Astrocyte (in vitro differentiated cells and primary cell): ENCODE data around the gene KRT36. TPM values are rescaled to one million over a fixed set of nuclear protein-coding genes. Genes with fewer than 3 reads are reported as not detected.

Experiments
- DNase-seq: peaks from one replicate; pipeline ENCODE4 v3.0.0-alpha.2; 2010; ENCODE audit warnings: low read depth
- FAIRE-seq: peaks from 2 replicates; lab custom pipeline; 2011; peaks lifted over from hg19 to GRCh38; lab: Jason Lieb, UNC
- H2AFZ ChIP-seq: 2 replicates; pipeline ENCODE4 v1.6.0; 2012; ENCODE audit warnings: low read depth, low read length, inconsistent platforms
- H3K27ac ChIP-seq: 2 replicates; pipeline ENCODE4 v1.5.1; 2011; ENCODE audit warnings: low read depth, low read length, inconsistent platforms
- H3K27me3 ChIP-seq: 2 replicates; pipeline ENCODE4 v1.6.0; 2011; ENCODE audit warnings: low read length, inconsistent platforms; ENCODE audit not compliant: insufficient read depth
- H3K36me3 ChIP-seq: 2 replicates; pipeline ENCODE4 v1.5.1; 2011; ENCODE audit warnings: low read length, inconsistent platforms; ENCODE audit not compliant: insufficient read depth
- H3K4me1 ChIP-seq: 2 replicates; pipeline ENCODE4 v1.5.1; 2011; ENCODE audit warnings: low read length, inconsistent platforms; ENCODE audit not compliant: insufficient read depth
- H3K4me2 ChIP-seq: 2 replicates; pipeline ENCODE4 v1.6.0; 2012; ENCODE audit warnings: low read length, inconsistent platforms
- H3K4me3 ChIP-seq: 2 replicates; pipeline ENCODE4 v1.5.1; 2011; ENCODE audit warnings: low read depth, mild to moderate bottlenecking, low read length, inconsistent platforms; ENCODE audit not compliant: insufficient read depth
- H3K79me2 ChIP-seq: 2 replicates; pipeline ENCODE4 v1.6.0; 2012; ENCODE audit warnings: mild to moderate bottlenecking, low read length, inconsistent platforms; ENCODE audit not compliant: insufficient read depth
- H3K9ac ChIP-seq: 2 replicates; pipeline ENCODE4 v1.6.0; 2012; ENCODE audit warnings: mild to moderate bottlenecking, low read length, inconsistent platforms
- H3K9me3 ChIP-seq: 2 replicates; pipeline ENCODE4 v1.5.1; 2012; ENCODE audit warnings: low read depth, mild to moderate bottlenecking, low read length, inconsistent platforms; ENCODE audit not compliant: insufficient read depth
- H4K20me1 ChIP-seq: 2 replicates; pipeline ENCODE4 v1.6.0; 2012; ENCODE audit warnings: low read length, inconsistent platforms; ENCODE audit not compliant: insufficient read depth
- H3K27ac Mint-ChIP-seq: one replicate; pipeline ENCODE4 v1.8.0; 2021; ENCODE audit warnings: mild to moderate bottlenecking, mixed read lengths; ENCODE audit not compliant: unreplicated experiment
- H3K27me3 Mint-ChIP-seq: one replicate; pipeline ENCODE4 v1.8.0; 2021; ENCODE audit warnings: low read depth, mixed read lengths; ENCODE audit not compliant: unreplicated experiment
- H3K36me3 Mint-ChIP-seq: one replicate; pipeline ENCODE4 v1.8.0; 2021; ENCODE audit warnings: low read depth, mixed read lengths; ENCODE audit not compliant: unreplicated experiment
- H3K4me1 Mint-ChIP-seq: one replicate; pipeline ENCODE4 v1.8.0; 2021; ENCODE audit warnings: low read depth, mixed read lengths; ENCODE audit not compliant: unreplicated experiment
- H3K4me3 Mint-ChIP-seq: one replicate; pipeline ENCODE4 v1.8.0; 2021; ENCODE audit warnings: mild to moderate bottlenecking, moderate library complexity, mixed read lengths; ENCODE audit not compliant: unreplicated experiment
- H3K9me3 Mint-ChIP-seq: one replicate; pipeline ENCODE4 v1.8.0; 2021; ENCODE audit warnings: mild to moderate bottlenecking, mixed read lengths; ENCODE audit not compliant: unreplicated experiment
- EZH2 ChIP-seq: IDR thresholded peaks from 2 replicates; pipeline ENCODE4 v1.6.1; 2012; ENCODE audit warnings: mild to moderate bottlenecking, low read length, inconsistent platforms; ENCODE audit not compliant: insufficient read depth
- total RNA-seq: library from RNA; stranded (reverse); gene quantifications from 2 replicates; pipeline ENCODE4 v1.2.1, GENCODE V29; 2021
- TF ChIP-seq, protein P1 (sequence below): IDR thresholded peaks from 2 replicates; pipeline ENCODE4 v1.5.1; 2011; ENCODE audit warnings: low read depth, mild to moderate bottlenecking, inconsistent platforms, low read length, moderate library complexity; ENCODE audit not compliant: insufficient read depth

Gene KRT36
- total RNA-seq, 1 donor from 2014 or later = not detected

DNA sequence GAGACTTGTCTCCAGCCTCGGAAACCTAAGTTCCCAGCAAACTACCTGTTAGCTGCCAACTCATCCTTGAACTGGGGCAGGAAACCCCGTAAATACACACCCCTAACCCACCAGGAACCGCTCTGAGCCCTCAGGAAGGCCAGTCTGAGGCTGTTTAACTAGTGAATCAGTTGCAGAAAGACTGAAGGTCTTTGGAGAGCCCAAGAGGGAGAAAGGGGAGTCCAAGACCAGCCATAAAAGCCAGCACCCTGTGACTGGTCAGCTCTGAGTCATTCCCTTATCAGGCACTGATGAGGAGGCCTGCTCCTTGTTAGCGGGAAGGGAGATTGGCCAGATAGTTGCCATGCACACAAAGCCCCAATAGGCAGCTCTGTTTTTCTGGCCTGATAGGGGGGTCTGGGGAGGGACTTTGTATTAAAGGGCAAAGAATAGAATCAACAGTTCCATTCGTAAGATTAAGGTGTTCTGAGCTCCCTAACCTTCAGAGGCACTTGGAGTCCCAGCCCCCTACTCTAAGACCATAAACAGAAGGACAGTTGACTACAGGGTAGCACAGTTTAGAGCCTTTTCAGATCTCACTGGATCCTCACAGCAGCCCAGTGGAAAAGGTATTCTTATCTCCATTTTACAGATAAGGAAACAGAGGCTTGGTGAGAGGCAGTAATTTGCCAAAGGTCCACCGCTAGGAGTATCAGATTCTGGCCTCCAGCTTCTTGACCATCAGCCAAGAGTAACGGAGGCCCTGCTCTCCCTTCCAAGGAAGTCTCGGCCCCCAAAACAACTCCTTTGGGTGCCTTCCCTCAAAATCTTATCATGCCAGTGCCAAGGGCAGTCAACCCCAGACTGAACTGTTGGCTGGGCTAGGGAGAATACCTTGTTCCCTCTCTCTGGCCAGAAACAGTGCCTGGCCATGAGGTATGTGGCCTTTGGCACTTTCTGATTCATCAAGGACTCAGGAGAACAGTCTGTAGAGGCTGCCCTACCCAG lies 40.6 kb upstream of the KRT36 start:
- H3K9ac ChIP-seq = peak overlapping the region; percentile 28
- no peaks in the 10 kb centered on the region for H3K9me3 ChIP-seq
- DNase-seq (peak; percentile 95), FAIRE-seq (peak; percentile 89)
- H3K79me2 ChIP-seq = peaks cover 12% of the 10 kb centered on the region
- Mint-ChIP-seq H3K36me3 (no peaks in the 10 kb centered on the region), H3K27me3 (peaks cover 15% of the 10 kb centered on the region), H3K9me3 (no peaks in the 10 kb centered on the region), H3K4me3 (peak overlapping the region; percentile 60), H3K4me1 (peaks cover 18% of the 10 kb centered on the region), H3K27ac (peak overlapping the region; percentile 77)
- peaks cover 29% of the 10 kb centered on the region for H3K4me1 ChIP-seq
- no peaks in the 10 kb centered on the region for H4K20me1 ChIP-seq
- no peak overlapping the region for H2AFZ ChIP-seq
- peak overlapping the region; percentile 71 for H3K27ac ChIP-seq
- no peaks in the 10 kb centered on the region for H3K27me3 ChIP-seq
- H3K36me3 ChIP-seq = no peaks in the 10 kb centered on the region
- H3K4me2 ChIP-seq = peak overlapping the region; percentile 46
- peak overlapping the region; percentile 1 for H3K4me3 ChIP-seq
- TF ChIP-seq EZH2 = no peak
- TF ChIP-seq, protein P1, sequence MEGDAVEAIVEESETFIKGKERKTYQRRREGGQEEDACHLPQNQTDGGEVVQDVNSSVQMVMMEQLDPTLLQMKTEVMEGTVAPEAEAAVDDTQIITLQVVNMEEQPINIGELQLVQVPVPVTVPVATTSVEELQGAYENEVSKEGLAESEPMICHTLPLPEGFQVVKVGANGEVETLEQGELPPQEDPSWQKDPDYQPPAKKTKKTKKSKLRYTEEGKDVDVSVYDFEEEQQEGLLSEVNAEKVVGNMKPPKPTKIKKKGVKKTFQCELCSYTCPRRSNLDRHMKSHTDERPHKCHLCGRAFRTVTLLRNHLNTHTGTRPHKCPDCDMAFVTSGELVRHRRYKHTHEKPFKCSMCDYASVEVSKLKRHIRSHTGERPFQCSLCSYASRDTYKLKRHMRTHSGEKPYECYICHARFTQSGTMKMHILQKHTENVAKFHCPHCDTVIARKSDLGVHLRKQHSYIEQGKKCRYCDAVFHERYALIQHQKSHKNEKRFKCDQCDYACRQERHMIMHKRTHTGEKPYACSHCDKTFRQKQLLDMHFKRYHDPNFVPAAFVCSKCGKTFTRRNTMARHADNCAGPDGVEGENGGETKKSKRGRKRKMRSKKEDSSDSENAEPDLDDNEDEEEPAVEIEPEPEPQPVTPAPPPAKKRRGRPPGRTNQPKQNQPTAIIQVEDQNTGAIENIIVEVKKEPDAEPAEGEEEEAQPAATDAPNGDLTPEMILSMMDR = no peak

DNA sequence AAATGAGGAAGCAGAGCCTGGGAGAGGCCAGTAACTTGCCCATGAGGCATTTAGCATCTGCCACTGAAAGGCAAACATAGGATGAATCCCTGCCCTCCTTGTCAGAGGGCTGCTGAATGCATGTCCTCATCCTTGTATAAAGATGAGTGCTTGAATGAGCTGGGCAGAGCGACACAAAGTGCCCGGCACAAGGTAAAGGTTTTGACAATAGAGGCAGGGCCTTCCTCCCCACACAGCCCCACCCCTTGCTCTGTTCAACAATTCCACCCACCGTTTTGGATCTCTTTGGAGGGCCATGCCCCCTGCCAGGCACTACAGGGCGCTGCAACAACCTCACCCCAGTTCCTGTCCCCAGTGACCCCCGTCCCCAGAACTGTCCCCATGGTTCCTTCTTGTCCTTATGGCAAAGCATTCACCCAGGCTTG lies 39.8 kb upstream of the KRT36 start:
- Histone ChIP-seq H3K9ac (peak overlapping the region; percentile 20), H3K4me3 (no peak overlapping the region), H3K79me2 (peaks cover 12% of the 10 kb centered on the region), H3K27me3 (no peaks in the 10 kb centered on the region), H2AFZ (no peak overlapping the region), H4K20me1 (no peaks in the 10 kb centered on the region), H3K36me3 (no peaks in the 10 kb centered on the region), H3K4me1 (peaks cover 29% of the 10 kb centered on the region), H3K9me3 (no peaks in the 10 kb centered on the region), H3K27ac (peak overlapping the region; percentile 71), H3K4me2 (peak overlapping the region; percentile 46)
- Mint-ChIP-seq H3K27ac (peak overlapping the region; percentile 62), H3K9me3 (no peaks in the 10 kb centered on the region), H3K27me3 (peaks cover 11% of the 10 kb centered on the region), H3K4me3 (no peak overlapping the region), H3K36me3 (no peaks in the 10 kb centered on the region), H3K4me1 (peaks cover 15% of the 10 kb centered on the region)
- DNase-seq (no peak), FAIRE-seq (no peak)
- no peak for TF ChIP-seq EZH2
- TF ChIP-seq, protein P1 = no peak

DNA sequence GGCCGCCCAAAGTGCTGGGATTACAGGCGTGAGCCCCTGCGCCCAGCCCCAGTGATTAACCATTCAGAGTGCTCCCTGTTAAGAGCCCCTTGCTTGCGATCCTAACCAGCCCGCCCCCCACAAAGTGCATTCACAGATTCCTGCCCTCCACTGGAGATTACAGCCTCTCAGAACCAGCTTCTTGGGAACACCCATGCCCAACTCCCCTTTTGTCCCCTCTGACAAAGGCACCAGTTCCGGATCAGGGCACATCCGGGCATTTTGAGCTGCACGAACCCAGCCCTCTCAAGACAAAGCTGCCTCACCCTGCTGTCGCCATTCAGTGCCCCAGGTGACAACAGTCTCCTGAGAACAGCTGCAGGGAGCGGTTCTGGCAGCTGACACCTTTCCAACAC lies 39.2 kb upstream of the KRT36 start:
- FAIRE-seq = no peak
- Histone ChIP-seq H3K9me3 (no peaks in the 10 kb centered on the region), H3K27me3 (no peaks in the 10 kb centered on the region), H3K4me1 (peaks cover 29% of the 10 kb centered on the region), H3K36me3 (no peaks in the 10 kb centered on the region), H3K79me2 (peaks cover 12% of the 10 kb centered on the region), H3K9ac (peak overlapping the region; percentile 20), H3K4me3 (no peak overlapping the region), H3K27ac (no peak overlapping the region), H2AFZ (no peak overlapping the region), H3K4me2 (no peak overlapping the region), H4K20me1 (no peaks in the 10 kb centered on the region)
- DNase-seq = no peak
- Mint-ChIP-seq H3K36me3 (no peaks in the 10 kb centered on the region), H3K27me3 (peaks cover 11% of the 10 kb centered on the region), H3K4me3 (peak overlapping the region; percentile 62), H3K27ac (no peak overlapping the region), H3K4me1 (peaks cover 15% of the 10 kb centered on the region), H3K9me3 (no peaks in the 10 kb centered on the region)
- TF ChIP-seq, protein P1 = no peak
- TF ChIP-seq EZH2 = no peak
